ENCODE data around the gene SPG7. TPM values are rescaled to one million over a fixed set of nuclear protein-coding genes. Genes with fewer than 3 reads are reported as not detected.
A peak's percentile ranks its signal among the peaks of the same experiment; 100 is the strongest.

The SPG7 gene
- total RNA-seq, 1 donor from 2014 or later: 109 TPM

GRCh38 chr16:89550421-89551007 lies 42.3 kb downstream of the SPG7 start:
- DNase-seq: no peak
- no peaks in the 10 kb centered on the region for H3K9me3 Mint-ChIP-seq

GRCh38 chr16:89552329-89552728 lies 44.1 kb downstream of the SPG7 start:
- Mint-ChIP-seq H3K27ac (no peak overlapping the region), H3K9me3 (no peaks in the 10 kb centered on the region), H3K4me3 (no peak overlapping the region), H3K36me3 (ENCODE audit: low read depth) (peaks cover 37% of the 10 kb centered on the region), H3K27me3 (no peaks in the 10 kb centered on the region), H3K4me1 (peaks cover 17% of the 10 kb centered on the region)
- no peak for DNase-seq
- intact Hi-C loops (cut with micrococcal nuclease): no loop called here

More at GRCh38 chr16:89550421-89551007, 42.3 kb downstream of the SPG7 start:
- Mint-ChIP-seq H3K4me3 (no peak overlapping the region), H3K27me3 (no peaks in the 10 kb centered on the region), H3K36me3 (ENCODE audit: low read depth) (peaks cover 37% of the 10 kb centered on the region), H3K4me1 (peaks cover 14% of the 10 kb centered on the region), H3K27ac (no peak overlapping the region)
- intact Hi-C loops (cut with micrococcal nuclease): no loop called here

- H3K36me3 Mint-ChIP-seq (ENCODE audit: low read depth): peaks cover 37% of the 10 kb centered on the region
- H3K27ac Mint-ChIP-seq: no peak overlapping the region
- H3K27me3 Mint-ChIP-seq: no peaks in the 10 kb centered on the region
- H3K9me3 Mint-ChIP-seq: no peaks in the 10 kb centered on the region
- DNase-seq: no peak
- intact Hi-C loops (cut with micrococcal nuclease): no loop called here
- H3K4me1 Mint-ChIP-seq: peaks cover 21% of the 10 kb centered on the region
- no peak overlapping the region for H3K4me3 Mint-ChIP-seq
Observed at GRCh38 chr16:89552913-89553312, 44.7 kb downstream of the SPG7 start.

- Mint-ChIP-seq H3K27ac (no peak overlapping the region), H3K4me3 (no peak overlapping the region)
- no peak for DNase-seq
Observed at GRCh38 chr16:89553733-89554132, 45.5 kb downstream of the SPG7 start.

GRCh38 chr16:89554343-89554742 lies 46.1 kb downstream of the SPG7 start:
- H3K9me3 Mint-ChIP-seq: no peaks in the 10 kb centered on the region
- H3K36me3 Mint-ChIP-seq (ENCODE audit: low read depth): peaks cover 28% of the 10 kb centered on the region
- peaks cover 11% of the 10 kb centered on the region for H3K4me1 Mint-ChIP-seq
- intact Hi-C loops (cut with micrococcal nuclease): no loop called here
- no peak for DNase-seq
- no peak overlapping the region for H3K4me3 Mint-ChIP-seq
- no peak overlapping the region for H3K27ac Mint-ChIP-seq
- no peaks in the 10 kb centered on the region for H3K27me3 Mint-ChIP-seq

More at GRCh38 chr16:89553733-89554132, 45.5 kb downstream of the SPG7 start:
- Mint-ChIP-seq H3K4me1 (peaks cover 17% of the 10 kb centered on the region), H3K27me3 (no peaks in the 10 kb centered on the region), H3K36me3 (ENCODE audit: low read depth) (peaks cover 32% of the 10 kb centered on the region), H3K9me3 (no peaks in the 10 kb centered on the region)
- intact Hi-C loops (cut with micrococcal nuclease): no loop called here

- no peak overlapping the region for H3K4me3 Mint-ChIP-seq
- intact Hi-C loops (cut with micrococcal nuclease): loop anchor here (5.0 kb wide), 2 partner anchors 48 to 223 kb away; partner anchors contain the start of gene SPG7
- H3K27ac Mint-ChIP-seq: no peak overlapping the region
- DNase-seq: no peak
- H3K27me3 Mint-ChIP-seq: no peaks in the 10 kb centered on the region
- H3K36me3 Mint-ChIP-seq (ENCODE audit: low read depth): peaks cover 30% of the 10 kb centered on the region
- peaks cover 12% of the 10 kb centered on the region for H3K4me1 Mint-ChIP-seq
- no peaks in the 10 kb centered on the region for H3K9me3 Mint-ChIP-seq
Observed at GRCh38 chr16:89555265-89555664, 47.1 kb downstream of the SPG7 start.

GRCh38 chr16:89555780-89556179 lies 47.6 kb downstream of the SPG7 start:
- Mint-ChIP-seq H3K36me3 (ENCODE audit: low read depth) (peaks cover 26% of the 10 kb centered on the region), H3K27me3 (no peaks in the 10 kb centered on the region), H3K4me1 (peaks cover 12% of the 10 kb centered on the region), H3K9me3 (no peaks in the 10 kb centered on the region), H3K27ac (peak overlapping the region; percentile 18), H3K4me3 (no peak overlapping the region)
- intact Hi-C loops (cut with micrococcal nuclease): loop anchor here (5.0 kb wide), 2 partner anchors 48 to 223 kb away; partner anchors contain the start of gene SPG7
- no peak for DNase-seq

- Mint-ChIP-seq H3K4me3 (peak overlapping the region; percentile 39), H3K27ac (peak overlapping the region; percentile 73), H3K27me3 (no peaks in the 10 kb centered on the region), H3K36me3 (ENCODE audit: low read depth) (peaks cover 34% of the 10 kb centered on the region), H3K9me3 (no peaks in the 10 kb centered on the region), H3K4me1 (peaks cover 15% of the 10 kb centered on the region)
- peak; percentile 95 for DNase-seq
- intact Hi-C loops (cut with micrococcal nuclease): loop anchor here (5.0 kb wide), 2 partner anchors 50 to 225 kb away; partner anchors contain the start of gene SPG7
Observed at GRCh38 chr16:89556750-89557689, 48.8 kb downstream of the SPG7 start.

GRCh38 chr16:89557690-89558490 lies 49.7 kb downstream of the SPG7 start:
- no peak for DNase-seq
- peak overlapping the region; percentile 73 for H3K27ac Mint-ChIP-seq
- peaks cover 23% of the 10 kb centered on the region for H3K4me1 Mint-ChIP-seq
- H3K4me3 Mint-ChIP-seq: peak overlapping the region; percentile 39
- no peaks in the 10 kb centered on the region for H3K9me3 Mint-ChIP-seq
- peaks cover 38% of the 10 kb centered on the region for H3K36me3 Mint-ChIP-seq (ENCODE audit: low read depth)
- no peaks in the 10 kb centered on the region for H3K27me3 Mint-ChIP-seq
- intact Hi-C loops (cut with micrococcal nuclease): loop anchor here (5.0 kb wide), 2 partner anchors 51 to 226 kb away; partner anchors contain the start of gene SPG7

- Mint-ChIP-seq H3K9me3 (no peaks in the 10 kb centered on the region), H3K4me1 (peaks cover 44% of the 10 kb centered on the region), H3K27me3 (no peaks in the 10 kb centered on the region), H3K27ac (peak within 1 kb of the TSS; percentile 99), H3K36me3 (ENCODE audit: low read depth) (peaks cover 57% of the 10 kb centered on the region), H3K4me3 (peak within 1 kb of the TSS; percentile 94)
- intact Hi-C loops (cut with micrococcal nuclease): loop anchor here (1.0 to 2.0 kb wide), 3 partner anchors 70 to 140 kb away; partner anchors contain the start of genes ANKRD11 and SPATA2L
- peak; percentile 98 for DNase-seq
Observed at GRCh38 chr16:89560378-89561141, 52.4 kb downstream of the SPG7 start, which contains the start of gene RPL13. Gene RPL13, plus strand, starts transcription at chr16:89560682. Its CDS starts 278 bp downstream, at chr16:89560960.

- peak overlapping the region; percentile 99 for H3K27ac Mint-ChIP-seq
- peaks cover 54% of the 10 kb centered on the region for H3K36me3 Mint-ChIP-seq (ENCODE audit: low read depth)
Observed at GRCh38 chr16:89561142-89561883, 53.1 kb downstream of the SPG7 start.

More at GRCh38 chr16:89561142-89561883, 53.1 kb downstream of the SPG7 start:
- Mint-ChIP-seq H3K4me1 (peaks cover 49% of the 10 kb centered on the region), H3K27me3 (no peaks in the 10 kb centered on the region), H3K9me3 (no peaks in the 10 kb centered on the region), H3K4me3 (peak overlapping the region; percentile 94)
- intact Hi-C loops (cut with micrococcal nuclease): loop anchor here (2.0 kb wide), 1 partner anchor 139 kb away; the partner anchor contains the start of gene SPATA2L
- peak; percentile 62 for DNase-seq
